ENCODE data around the gene CTSA. TPM values are rescaled to one million over a fixed set of nuclear protein-coding genes. Genes with fewer than 3 reads are reported as not detected.

The CTSA gene
- total RNA-seq, 1 donor from 2014 or later, result 49.0 TPM

GRCh38 chr20:45904583-45905504 is 13.7 kb downstream of the CTSA start:
- no peak for DNase-seq (ENCODE audit: low spot score)
- Mint-ChIP-seq H3K27ac (no peak overlapping the region), H3K4me1 (ENCODE audit: low read depth) (no peaks in the 10 kb centered on the region), H3K27me3 (ENCODE audit: low read depth) (no peaks in the 10 kb centered on the region), H3K36me3 (ENCODE audit: low read depth) (no peaks in the 10 kb centered on the region), H3K4me3 (ENCODE audit: low read depth) (no peak overlapping the region), H3K9me3 (no peaks in the 10 kb centered on the region)
- intact Hi-C loops (cut with micrococcal nuclease), result no loop called here

- Mint-ChIP-seq H3K9me3 (no peaks in the 10 kb centered on the region), H3K4me1 (ENCODE audit: low read depth) (peaks cover 2% of the 10 kb centered on the region), H3K4me3 (ENCODE audit: low read depth) (no peak overlapping the region), H3K36me3 (ENCODE audit: low read depth) (no peaks in the 10 kb centered on the region), H3K27ac (no peak overlapping the region), H3K27me3 (ENCODE audit: low read depth) (no peaks in the 10 kb centered on the region)
- DNase-seq (ENCODE audit: low spot score), result no peak
- intact Hi-C loops (cut with micrococcal nuclease), result no loop called here
Measured at GRCh38 chr20:45905505-45906079, 14.5 kb downstream of the CTSA start.

- Mint-ChIP-seq H3K9me3 (no peaks in the 10 kb centered on the region), H3K36me3 (ENCODE audit: low read depth) (no peaks in the 10 kb centered on the region), H3K27me3 (ENCODE audit: low read depth) (no peaks in the 10 kb centered on the region), H3K27ac (no peak overlapping the region), H3K4me3 (ENCODE audit: low read depth) (no peak overlapping the region), H3K4me1 (ENCODE audit: low read depth) (peaks cover 6% of the 10 kb centered on the region)
- no peak for DNase-seq (ENCODE audit: low spot score)
- intact Hi-C loops (cut with micrococcal nuclease), result no loop called here
Measured at GRCh38 chr20:45907219-45907948, 16.2 kb downstream of the CTSA start.

GRCh38 chr20:45908084-45908483 is 16.9 kb downstream of the CTSA start:
- Mint-ChIP-seq H3K4me3 (ENCODE audit: low read depth) (no peak overlapping the region), H3K27me3 (ENCODE audit: low read depth) (no peaks in the 10 kb centered on the region), H3K9me3 (no peaks in the 10 kb centered on the region), H3K4me1 (ENCODE audit: low read depth) (peaks cover 7% of the 10 kb centered on the region), H3K27ac (no peak overlapping the region), H3K36me3 (ENCODE audit: low read depth) (no peaks in the 10 kb centered on the region)
- intact Hi-C loops (cut with micrococcal nuclease), result no loop called here
- DNase-seq (ENCODE audit: low spot score), result no peak

- intact Hi-C loops (cut with micrococcal nuclease), result no loop called here
- Mint-ChIP-seq H3K4me1 (ENCODE audit: low read depth) (peaks cover 7% of the 10 kb centered on the region), H3K27ac (no peak overlapping the region), H3K9me3 (no peaks in the 10 kb centered on the region), H3K36me3 (ENCODE audit: low read depth) (no peaks in the 10 kb centered on the region), H3K27me3 (ENCODE audit: low read depth) (peaks cover 4% of the 10 kb centered on the region), H3K4me3 (ENCODE audit: low read depth) (no peak overlapping the region)
- DNase-seq (ENCODE audit: low spot score), result no peak
Measured at GRCh38 chr20:45909336-45909808, 18.2 kb downstream of the CTSA start.

- Mint-ChIP-seq H3K4me3 (ENCODE audit: low read depth) (peak overlapping the region; percentile 72), H3K27me3 (ENCODE audit: low read depth) (peaks cover 6% of the 10 kb centered on the region), H3K36me3 (ENCODE audit: low read depth) (no peaks in the 10 kb centered on the region), H3K4me1 (ENCODE audit: low read depth) (peaks cover 7% of the 10 kb centered on the region), H3K27ac (no peak overlapping the region), H3K9me3 (no peaks in the 10 kb centered on the region)
- intact Hi-C loops (cut with micrococcal nuclease), result loop anchor here (2.0 kb wide), 2 partner anchors 53 to 63 kb away; partner anchors contain the start of genes ACOT8, ZNF335 and ZSWIM3
- DNase-seq (ENCODE audit: low spot score), result no peak
Measured at GRCh38 chr20:45909817-45910669, 18.9 kb downstream of the CTSA start.

GRCh38 chr20:45910670-45911485 is 19.7 kb downstream of the CTSA start:
- H3K36me3 Mint-ChIP-seq (ENCODE audit: low read depth), result no peaks in the 10 kb centered on the region
- DNase-seq (ENCODE audit: low spot score), result peak; percentile 89
- peak overlapping the region; percentile 72 for H3K4me3 Mint-ChIP-seq (ENCODE audit: low read depth)
- peaks cover 6% of the 10 kb centered on the region for H3K27me3 Mint-ChIP-seq (ENCODE audit: low read depth)
- no peaks in the 10 kb centered on the region for H3K9me3 Mint-ChIP-seq
- intact Hi-C loops (cut with micrococcal nuclease), result loop anchor here (1.0 to 2.0 kb wide), 4 partner anchors 20 to 62 kb away; partner anchors contain the start of genes ACOT8, CTSA, NEURL2 and ZNF335
- peak overlapping the region; percentile 85 for H3K27ac Mint-ChIP-seq
- peaks cover 7% of the 10 kb centered on the region for H3K4me1 Mint-ChIP-seq (ENCODE audit: low read depth)

GRCh38 chr20:45911486-45912343 is 20.6 kb downstream of the CTSA start, which contains the start of gene PLTP:
Gene PLTP, minus strand, starts transcription at chr20:45912155. Its CDS starts 703 bp downstream, at chr20:45911452.
- H3K36me3 Mint-ChIP-seq (ENCODE audit: low read depth), result no peaks in the 10 kb centered on the region
- intact Hi-C loops (cut with micrococcal nuclease), result loop anchor here (1.0 to 2.0 kb wide), 4 partner anchors 20 to 61 kb away; partner anchors contain the start of genes ACOT8, CTSA, NEURL2 and ZNF335
- peak within 1 kb of the TSS; percentile 53 for H3K27ac Mint-ChIP-seq
- DNase-seq (ENCODE audit: low spot score), result peak; percentile 16
- peaks cover 13% of the 10 kb centered on the region for H3K27me3 Mint-ChIP-seq (ENCODE audit: low read depth)
- H3K9me3 Mint-ChIP-seq, result no peaks in the 10 kb centered on the region
- peak within 1 kb of the TSS; percentile 72 for H3K4me3 Mint-ChIP-seq (ENCODE audit: low read depth)
- peaks cover 7% of the 10 kb centered on the region for H3K4me1 Mint-ChIP-seq (ENCODE audit: low read depth)

GRCh38 chr20:45912344-45912682 is 21.2 kb downstream of the CTSA start:
- Mint-ChIP-seq H3K27ac (no peak overlapping the region), H3K9me3 (no peaks in the 10 kb centered on the region), H3K36me3 (ENCODE audit: low read depth) (no peaks in the 10 kb centered on the region), H3K27me3 (ENCODE audit: low read depth) (peaks cover 14% of the 10 kb centered on the region), H3K4me1 (ENCODE audit: low read depth) (peaks cover 7% of the 10 kb centered on the region), H3K4me3 (ENCODE audit: low read depth) (peak overlapping the region; percentile 21)
- DNase-seq (ENCODE audit: low spot score), result no peak
- intact Hi-C loops (cut with micrococcal nuclease), result no loop called here

- Mint-ChIP-seq H3K4me1 (ENCODE audit: low read depth) (peaks cover 7% of the 10 kb centered on the region), H3K36me3 (ENCODE audit: low read depth) (no peaks in the 10 kb centered on the region), H3K27me3 (ENCODE audit: low read depth) (peaks cover 16% of the 10 kb centered on the region), H3K9me3 (no peaks in the 10 kb centered on the region), H3K4me3 (ENCODE audit: low read depth) (peak overlapping the region; percentile 30), H3K27ac (peak overlapping the region; percentile 60)
- no peak for DNase-seq (ENCODE audit: low spot score)
- intact Hi-C loops (cut with micrococcal nuclease), result no loop called here
Measured at GRCh38 chr20:45913116-45913515, 22.0 kb downstream of the CTSA start.

- no peak overlapping the region for H3K27ac Mint-ChIP-seq
- H3K4me1 Mint-ChIP-seq (ENCODE audit: low read depth), result peaks cover 6% of the 10 kb centered on the region
- no peaks in the 10 kb centered on the region for H3K9me3 Mint-ChIP-seq
- intact Hi-C loops (cut with micrococcal nuclease), result no loop called here
- no peak overlapping the region for H3K4me3 Mint-ChIP-seq (ENCODE audit: low read depth)
- H3K36me3 Mint-ChIP-seq (ENCODE audit: low read depth), result no peaks in the 10 kb centered on the region
- no peak for DNase-seq (ENCODE audit: low spot score)
- H3K27me3 Mint-ChIP-seq (ENCODE audit: low read depth), result peaks cover 37% of the 10 kb centered on the region
Measured at GRCh38 chr20:45917790-45918141, 26.6 kb downstream of the CTSA start.

All from activated T-helper 2 cell treated with anti-CD3 and anti-CD28 coated beads, Interferon-gamma antibody, Interleukin-2, Interleukin-4, amounts not matched to agents 10 μg/mL and 5 μg/mL and 100 μg/mL, durations not matched to agents 14 hours and 24 hours and 36 hours (primary cell).